Measurements from ENCODE around the gene RNF208. TPM values are rescaled to one million over a fixed set of nuclear protein-coding genes. Genes with fewer than 3 reads are reported as not detected.
A peak's percentile ranks its signal among the peaks of the same experiment; 100 is the strongest.

The RNF208 gene
- total and polyA plus RNA-seq, 9 of the 15 experiments (the other 6 are each of a cell fraction or from before 2014, with no cell fraction given), result 0.15 to 6.9 (median 0.50) TPM; not detected in 2

- no peak for FAIRE-seq
- no peak overlapping the region for H3K4me3 ChIP-seq
- intact Hi-C loops (cut with micrococcal nuclease) (no loop called here), in situ Hi-C loops (cut with MboI) (no loop called here)
- peaks cover 2% of the 10 kb centered on the region for H4K20me1 ChIP-seq (replicated peaks; ENCODE audit: control insufficient read depth, insufficient read depth, low read length)
- ChIA-PET CTCF (ENCODE audit: low intra/inter-chr PET ratio) (no interaction called here), POLR2A (interaction anchor here (0.6 to 6.7 kb wide), 5 partner anchors 11 to 63 kb away, joined by 3 to 56 read pairs (median 3); partner anchors contain the start of genes NDOR1, TMEM203, TPRN and TUBB4B)
- 80% methylated on average over 12 of the region's 22 CpGs for WGBS (ENCODE audit: insufficient coverage, low coverage, missing lambda C conversion rate)
- no peak for DNase-seq (ENCODE audit: extremely low read depth in 1 of 4, low spot score in 3 of 4)
- no peak overlapping the region for H2AFZ ChIP-seq (ENCODE audit: low read depth, low read length)
- H3K27ac ChIP-seq (ENCODE audit: extremely low read depth, low read depth, low read length), result no peak overlapping the region
- TF ChIP-seq POLR2G (IDR thresholded peaks at IDR 0.05; ENCODE audit: low read depth, low read length) (peak; percentile 58), RBM22 (IDR thresholded peaks at IDR 0.05; ENCODE audit: low read depth, low read length, poor library complexity, severe bottlenecking) (peak; percentile 53), RBFOX2 (IDR thresholded peaks at IDR 0.05; ENCODE audit: low read depth, low read length) (peak; percentile 51), ELF2 (CRISPR knock-in tag; IDR thresholded peaks at IDR 0.05) (no peak), PCBP1 (IDR thresholded peaks at IDR 0.05; ENCODE audit: low read depth, low read length, poor library complexity, severe bottlenecking) (peak; percentile 54)
- no peaks in the 10 kb centered on the region for H3K27me3 ChIP-seq (ENCODE audit: control insufficient read depth in 2 of 2, insufficient read depth in 2 of 2, low read length in 2 of 2)
- no peak overlapping the region for H3K4me2 ChIP-seq (ENCODE audit: insufficient read depth, low read length)
- peaks cover 14 to 97% of the 10 kb centered on the region in 2 experiments for H3K4me1 ChIP-seq (replicated peaks in 1 of 2; ENCODE audit: control insufficient read depth in 2 of 2, insufficient read depth in 2 of 2, low read length in 2 of 2)
- no peaks in the 10 kb centered on the region for H3K9me1 ChIP-seq (ENCODE audit: control insufficient read depth, insufficient read depth, low read length)
- no TSS peak for BruUV-seq (replicated peaks)
- no peak for ATAC-seq
- no peaks in the 10 kb centered on the region for H3K9me3 ChIP-seq (replicated peaks; ENCODE audit: control insufficient read depth, insufficient read depth, low read depth, low read length)
- H3K36me3 ChIP-seq (ENCODE audit: control insufficient read depth, insufficient read depth, low read length), result peaks cover 39% of the 10 kb centered on the region; the same call in 2 of the 3 replicates
- peak overlapping the region in 1 of 2 experiments; percentile 78; a peak in 2 of 4 replicates for H3K9ac ChIP-seq (ENCODE audit: insufficient read depth in 1 of 2, low read depth in 2 of 2, low read length in 2 of 2)
- peaks cover 47% of the 10 kb centered on the region for H3K79me2 ChIP-seq (ENCODE audit: control insufficient read depth, insufficient read depth, low read length)
Measured at GRCh38 chr9:137191691-137192447, 30.2 kb downstream of the RNF208 start.

Data from K562 (cell line).